ENCODE measurements around the gene LETM1.

The LETM1 gene

DNA sequence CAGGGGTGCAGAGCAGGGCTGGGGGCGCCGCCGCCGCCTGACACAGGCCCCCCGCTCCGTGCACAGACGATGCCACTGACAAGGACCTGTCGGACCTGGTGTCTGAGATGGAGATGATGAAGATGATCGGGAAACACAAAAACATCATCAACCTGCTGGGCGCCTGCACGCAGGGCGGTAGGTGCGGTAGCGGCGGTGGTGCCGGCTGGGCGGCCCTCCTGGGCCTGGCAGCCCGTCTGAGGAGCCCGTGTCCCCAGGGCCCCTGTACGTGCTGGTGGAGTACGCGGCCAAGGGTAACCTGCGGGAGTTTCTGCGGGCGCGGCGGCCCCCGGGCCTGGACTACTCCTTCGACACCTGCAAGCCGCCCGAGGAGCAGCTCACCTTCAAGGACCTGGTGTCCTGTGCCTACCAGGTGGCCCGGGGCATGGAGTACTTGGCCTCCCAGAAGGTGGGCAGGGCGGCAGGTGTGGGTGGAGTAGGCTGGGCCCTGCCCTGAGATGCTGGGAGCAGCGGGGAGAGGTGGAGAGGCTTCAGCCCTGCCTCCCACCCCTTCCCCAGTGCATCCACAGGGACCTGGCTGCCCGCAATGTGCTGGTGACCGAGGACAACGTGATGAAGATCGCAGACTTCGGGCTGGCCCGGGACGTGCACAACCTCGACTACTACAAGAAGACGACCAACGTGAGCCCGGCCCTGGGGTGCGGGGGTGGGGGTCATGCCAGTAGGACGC, 50.3 kb downstream of the LETM1 start:
- H3K27me3 Mint-ChIP-seq (ENCODE audit: low read depth), result no peaks in the 10 kb centered on the region
- no peak overlapping the region for H3K27ac Mint-ChIP-seq
- H3K9me3 Mint-ChIP-seq, result no peaks in the 10 kb centered on the region
- no peaks in the 10 kb centered on the region for H3K4me1 Mint-ChIP-seq
- TF ChIP-seq, protein P1, sequence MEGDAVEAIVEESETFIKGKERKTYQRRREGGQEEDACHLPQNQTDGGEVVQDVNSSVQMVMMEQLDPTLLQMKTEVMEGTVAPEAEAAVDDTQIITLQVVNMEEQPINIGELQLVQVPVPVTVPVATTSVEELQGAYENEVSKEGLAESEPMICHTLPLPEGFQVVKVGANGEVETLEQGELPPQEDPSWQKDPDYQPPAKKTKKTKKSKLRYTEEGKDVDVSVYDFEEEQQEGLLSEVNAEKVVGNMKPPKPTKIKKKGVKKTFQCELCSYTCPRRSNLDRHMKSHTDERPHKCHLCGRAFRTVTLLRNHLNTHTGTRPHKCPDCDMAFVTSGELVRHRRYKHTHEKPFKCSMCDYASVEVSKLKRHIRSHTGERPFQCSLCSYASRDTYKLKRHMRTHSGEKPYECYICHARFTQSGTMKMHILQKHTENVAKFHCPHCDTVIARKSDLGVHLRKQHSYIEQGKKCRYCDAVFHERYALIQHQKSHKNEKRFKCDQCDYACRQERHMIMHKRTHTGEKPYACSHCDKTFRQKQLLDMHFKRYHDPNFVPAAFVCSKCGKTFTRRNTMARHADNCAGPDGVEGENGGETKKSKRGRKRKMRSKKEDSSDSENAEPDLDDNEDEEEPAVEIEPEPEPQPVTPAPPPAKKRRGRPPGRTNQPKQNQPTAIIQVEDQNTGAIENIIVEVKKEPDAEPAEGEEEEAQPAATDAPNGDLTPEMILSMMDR (IDR thresholded peaks at IDR 0.05; ENCODE audit: unreplicated experiment in 3 of 3), result no peak
- H3K36me3 Mint-ChIP-seq (ENCODE audit: low read depth), result no peaks in the 10 kb centered on the region
- H3K4me3 Mint-ChIP-seq, result no peak overlapping the region

DNA sequence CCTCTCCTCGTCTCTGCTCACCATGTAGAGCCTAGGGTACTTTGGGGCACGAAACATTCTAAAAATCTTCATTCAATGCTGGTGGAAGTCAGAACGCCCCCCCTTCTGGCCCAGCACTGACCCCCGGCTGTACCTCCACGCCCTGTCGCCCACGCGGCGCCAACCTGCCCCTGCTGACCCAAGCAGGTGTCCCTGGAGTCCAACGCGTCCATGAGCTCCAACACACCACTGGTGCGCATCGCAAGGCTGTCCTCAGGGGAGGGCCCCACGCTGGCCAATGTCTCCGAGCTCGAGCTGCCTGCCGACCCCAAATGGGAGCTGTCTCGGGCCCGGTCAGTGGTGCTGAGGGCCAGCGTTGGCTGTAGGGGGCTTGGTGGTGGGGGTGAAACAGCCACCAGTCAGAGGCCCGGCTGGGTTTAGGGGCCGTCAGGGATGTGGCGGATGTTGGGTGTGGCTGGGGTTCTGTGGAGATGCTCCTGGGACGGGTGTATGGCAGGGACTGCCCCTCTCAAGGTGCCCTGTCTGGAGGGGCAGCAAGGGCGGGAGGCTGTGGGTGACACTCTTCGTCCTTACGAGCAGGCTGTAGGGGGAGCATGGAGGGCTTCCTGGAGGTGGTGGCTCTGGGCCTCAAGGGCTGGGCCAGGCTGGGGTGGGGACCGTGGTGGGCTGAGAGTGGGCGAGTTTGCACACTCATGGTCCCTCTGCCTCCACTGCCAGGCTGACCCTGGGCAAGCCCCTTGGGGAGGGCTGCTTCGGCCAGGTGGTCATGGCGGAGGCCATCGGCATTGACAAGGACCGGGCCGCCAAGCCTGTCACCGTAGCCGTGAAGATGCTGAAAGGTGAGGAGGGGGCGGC, 51.1 kb downstream of the LETM1 start:
- Mint-ChIP-seq H3K36me3 (ENCODE audit: low read depth) (no peaks in the 10 kb centered on the region), H3K27me3 (ENCODE audit: low read depth) (peaks cover 5% of the 10 kb centered on the region), H3K4me1 (no peaks in the 10 kb centered on the region), H3K27ac (no peak overlapping the region), H3K9me3 (no peaks in the 10 kb centered on the region), H3K4me3 (no peak overlapping the region)
- TF ChIP-seq, protein P1 (IDR thresholded peaks at IDR 0.05; ENCODE audit: unreplicated experiment in 3 of 3), result no peak

DNA sequence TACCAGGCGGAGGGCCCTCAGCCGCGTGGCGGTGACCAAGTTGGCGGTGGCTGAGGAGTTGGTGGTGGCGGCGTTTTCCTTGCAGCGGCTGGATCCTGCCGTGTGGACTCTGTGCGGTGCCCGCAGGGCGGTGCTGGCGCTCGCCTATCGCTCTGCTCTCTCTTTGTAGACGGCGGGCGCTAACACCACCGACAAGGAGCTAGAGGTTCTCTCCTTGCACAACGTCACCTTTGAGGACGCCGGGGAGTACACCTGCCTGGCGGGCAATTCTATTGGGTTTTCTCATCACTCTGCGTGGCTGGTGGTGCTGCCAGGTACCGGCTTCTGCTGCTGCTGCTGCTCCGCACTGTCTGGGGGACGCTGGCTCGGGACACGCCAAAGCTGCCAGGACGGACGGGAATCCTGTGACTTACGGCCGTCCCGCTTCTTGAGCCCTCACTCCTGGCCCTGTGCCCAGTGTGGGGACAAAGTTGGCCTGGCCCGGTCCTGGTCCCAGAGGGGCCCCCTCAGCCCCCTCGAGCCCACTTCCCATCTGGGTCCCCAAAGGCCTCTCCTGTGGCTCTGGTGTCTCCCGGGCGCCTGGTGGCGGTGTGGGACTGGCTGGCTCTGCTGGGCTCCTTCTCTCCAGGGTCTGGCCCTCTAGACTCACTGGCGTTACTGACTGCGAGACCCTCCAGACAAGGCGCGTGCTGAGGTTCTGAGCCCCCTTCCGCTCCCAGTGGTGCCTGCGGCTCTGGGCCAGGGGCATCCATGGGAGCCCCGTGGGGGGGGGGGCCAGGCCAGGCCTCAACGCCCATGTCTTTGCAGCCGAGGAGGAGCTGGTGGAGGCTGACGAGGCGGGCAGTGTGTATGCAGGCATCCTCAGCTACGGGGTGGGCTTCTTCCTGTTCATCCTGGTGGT, 52.2 kb downstream of the LETM1 start:
- H3K27ac Mint-ChIP-seq, result no peak overlapping the region
- no peaks in the 10 kb centered on the region for H3K9me3 Mint-ChIP-seq
- H3K36me3 Mint-ChIP-seq (ENCODE audit: low read depth), result peaks cover 1% of the 10 kb centered on the region
- TF ChIP-seq, protein P1 (IDR thresholded peaks at IDR 0.05; ENCODE audit: unreplicated experiment in 3 of 3), result no peak
- no peaks in the 10 kb centered on the region for H3K4me1 Mint-ChIP-seq
- H3K27me3 Mint-ChIP-seq (ENCODE audit: low read depth), result peaks cover 7% of the 10 kb centered on the region
- no peak overlapping the region for H3K4me3 Mint-ChIP-seq

DNA sequence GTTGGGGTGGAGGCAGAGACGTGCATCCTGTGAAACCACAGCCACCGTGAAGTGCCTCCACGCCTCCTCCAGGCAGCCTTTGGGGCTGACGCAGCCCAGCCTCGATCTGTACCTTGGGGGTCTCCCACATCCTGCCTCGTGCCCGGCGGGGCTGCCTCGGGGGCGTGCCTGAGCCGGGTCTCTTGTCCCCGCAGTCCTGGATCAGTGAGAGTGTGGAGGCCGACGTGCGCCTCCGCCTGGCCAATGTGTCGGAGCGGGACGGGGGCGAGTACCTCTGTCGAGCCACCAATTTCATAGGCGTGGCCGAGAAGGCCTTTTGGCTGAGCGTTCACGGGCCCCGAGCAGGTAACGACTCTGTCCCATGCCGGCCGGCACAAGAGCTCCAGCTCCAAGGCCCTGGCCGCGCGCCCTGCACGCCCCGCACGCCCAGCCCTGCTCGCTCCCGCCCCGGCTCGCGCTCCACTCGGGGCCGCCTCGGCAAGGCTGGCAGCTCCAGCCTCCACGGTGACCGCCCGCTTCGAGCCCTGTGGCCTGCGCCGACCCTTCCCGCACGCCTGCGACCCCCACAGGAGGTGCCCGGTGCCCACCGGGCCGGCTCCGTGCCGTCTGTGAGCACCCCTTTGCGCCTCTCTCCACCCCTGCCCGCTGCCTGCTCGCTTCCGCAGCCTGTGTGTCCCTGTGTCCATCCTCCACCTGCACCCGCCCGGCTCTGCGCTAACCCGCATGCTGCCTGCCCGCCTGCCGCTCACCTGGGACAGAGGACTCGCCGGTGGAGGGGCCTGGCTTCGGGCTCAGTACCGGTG, 53.0 kb downstream of the LETM1 start:
- no peaks in the 10 kb centered on the region for H3K4me1 Mint-ChIP-seq
- no peak overlapping the region for H3K4me3 Mint-ChIP-seq
- H3K36me3 Mint-ChIP-seq (ENCODE audit: low read depth), result peaks cover 3% of the 10 kb centered on the region
- H3K27ac Mint-ChIP-seq, result no peak overlapping the region
- H3K9me3 Mint-ChIP-seq, result no peaks in the 10 kb centered on the region
- peaks cover 11% of the 10 kb centered on the region for H3K27me3 Mint-ChIP-seq (ENCODE audit: low read depth)
- TF ChIP-seq, protein P1 (IDR thresholded peaks at IDR 0.05; ENCODE audit: unreplicated experiment in 3 of 3), result no peak

DNA sequence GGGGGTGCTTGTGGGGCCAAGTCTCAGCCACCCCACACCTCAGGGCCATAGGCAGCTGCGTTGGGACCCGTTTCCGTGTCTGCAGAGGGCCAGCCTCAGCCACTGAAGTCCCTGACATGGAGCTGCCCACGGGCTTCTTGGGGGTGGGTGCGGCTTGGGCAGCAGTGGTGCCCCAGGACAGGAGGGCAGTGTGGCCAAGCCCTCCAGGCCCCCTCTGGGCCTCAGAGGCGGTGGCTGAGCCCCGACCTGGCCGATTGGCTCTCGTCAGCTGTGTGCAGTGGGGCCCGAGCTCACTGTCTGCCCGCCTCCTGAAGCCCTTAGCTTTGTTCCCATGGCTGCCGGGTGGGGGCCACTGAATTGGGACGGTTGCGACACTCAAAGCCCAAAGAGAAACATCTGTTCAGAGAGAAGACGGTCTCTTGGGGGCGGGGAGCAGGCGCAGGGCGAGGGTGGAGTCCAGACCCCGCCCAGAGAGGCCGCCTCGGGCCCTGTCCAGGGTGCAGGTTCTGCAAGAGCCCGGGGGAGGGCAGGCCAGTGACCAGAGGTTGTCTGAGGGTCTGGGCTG, 53.7 kb downstream of the LETM1 start:
- Mint-ChIP-seq H3K27ac (no peak overlapping the region), H3K36me3 (ENCODE audit: low read depth) (peaks cover 3% of the 10 kb centered on the region), H3K4me1 (no peaks in the 10 kb centered on the region), H3K4me3 (no peak overlapping the region), H3K9me3 (no peaks in the 10 kb centered on the region), H3K27me3 (ENCODE audit: low read depth) (peaks cover 14% of the 10 kb centered on the region)
- TF ChIP-seq, protein P1 (IDR thresholded peaks at IDR 0.05; ENCODE audit: unreplicated experiment in 3 of 3), result no peak

Data from nephron (organoid).